Activated CD4-positive, alpha-beta T cell treated with anti-CD3 and anti-CD28 coated beads, Interleukin-2, amount 10 ng/mL, durations not matched to agents 7 days and 5 days (primary cell): ENCODE results near the gene MARCO. TPM values are rescaled to one million over a fixed set of nuclear protein-coding genes. Genes with fewer than 3 reads are reported as not detected.

Experiments used
- CTCF ChIA-PET: fragments of 350-600 bp; sonication (Branson Sonifier 250); formaldehyde crosslinking; loops from one replicate; lab custom pipeline; 2021; ENCODE audit warnings: antibody characterized with exemption; lab: Charles Lee
- POLR2A ChIA-PET: fragments of 350-600 bp; sonication (Branson Sonifier 250); formaldehyde crosslinking; loops from one replicate; lab custom pipeline; 2021; ENCODE audit warnings: antibody characterized with exemption; lab: Charles Lee
- DNase-seq: peaks from one replicate; pipeline ENCODE4 v3.0.0-alpha.2; 2020
- H3K27ac Mint-ChIP-seq: one replicate; pipeline ENCODE4 v1.8.0; 2021; ENCODE audit warnings: mild to moderate bottlenecking, moderate library complexity, mixed read lengths
- H3K27me3 Mint-ChIP-seq: one replicate; pipeline ENCODE4 v1.8.0; 2021; ENCODE audit warnings: mixed read lengths
- H3K36me3 Mint-ChIP-seq: one replicate; pipeline ENCODE4 v1.8.0; 2021; ENCODE audit warnings: low read depth, mixed read lengths
- H3K4me1 Mint-ChIP-seq: one replicate; pipeline ENCODE4 v1.8.0; 2021; ENCODE audit warnings: mixed read lengths
- H3K4me3 Mint-ChIP-seq: one replicate; pipeline ENCODE4 v1.8.0; 2021; ENCODE audit warnings: mild to moderate bottlenecking, moderate library complexity, mixed read lengths
- H3K9me3 Mint-ChIP-seq: one replicate; pipeline ENCODE4 v1.8.0; 2021; ENCODE audit warnings: mixed read lengths
- total RNA-seq, 2 experiments: library from RNA; stranded (reverse); gene quantifications; one replicate each; pipeline ENCODE4 v1.2.3, GENCODE V29; 2021

Gene MARCO
- total RNA-seq, 2 experiments from 2014 or later = not detected

GRCh38 chr2:118913131-118913802, 28.7 kb upstream of the MARCO start:
- Mint-ChIP-seq H3K27ac (no peak overlapping the region), H3K4me1 (no peaks in the 10 kb centered on the region), H3K36me3 (no peaks in the 10 kb centered on the region), H3K9me3 (no peaks in the 10 kb centered on the region), H3K27me3 (no peaks in the 10 kb centered on the region), H3K4me3 (no peak overlapping the region)
- ChIA-PET POLR2A (no interaction called here), CTCF (interaction anchor here (0.6 kb wide), 1 partner anchor 101 kb away, joined by 3 read pairs; no protein-coding TSS in a partner anchor)
- no peak for DNase-seq

- Mint-ChIP-seq H3K4me3 (no peak overlapping the region), H3K9me3 (no peaks in the 10 kb centered on the region), H3K27me3 (no peaks in the 10 kb centered on the region), H3K4me1 (no peaks in the 10 kb centered on the region), H3K36me3 (no peaks in the 10 kb centered on the region), H3K27ac (no peak overlapping the region)
- ChIA-PET CTCF (interaction anchor here (0.6 kb wide), 1 partner anchor 101 kb away, joined by 3 read pairs; no protein-coding TSS in a partner anchor), POLR2A (no interaction called here)
- DNase-seq = no peak
Measured at GRCh38 chr2:118913803-118914645, 28.0 kb upstream of the MARCO start.

- no peak overlapping the region for H3K4me3 Mint-ChIP-seq
- H3K27me3 Mint-ChIP-seq = no peaks in the 10 kb centered on the region
- no peak for DNase-seq
- ChIA-PET CTCF (no interaction called here), POLR2A (no interaction called here)
- H3K27ac Mint-ChIP-seq = no peak overlapping the region
- H3K36me3 Mint-ChIP-seq = no peaks in the 10 kb centered on the region
- no peaks in the 10 kb centered on the region for H3K4me1 Mint-ChIP-seq
- no peaks in the 10 kb centered on the region for H3K9me3 Mint-ChIP-seq
Measured at GRCh38 chr2:118914721-118915453, 27.1 kb upstream of the MARCO start.

GRCh38 chr2:118918017-118918416, 24.0 kb upstream of the MARCO start:
- H3K9me3 Mint-ChIP-seq = no peaks in the 10 kb centered on the region
- no peak for DNase-seq
- H3K4me3 Mint-ChIP-seq = no peak overlapping the region
- peaks cover 5% of the 10 kb centered on the region for H3K27me3 Mint-ChIP-seq
- no peaks in the 10 kb centered on the region for H3K36me3 Mint-ChIP-seq
- no peaks in the 10 kb centered on the region for H3K4me1 Mint-ChIP-seq
- ChIA-PET POLR2A (no interaction called here), CTCF (no interaction called here)
- H3K27ac Mint-ChIP-seq = no peak overlapping the region

- ChIA-PET POLR2A (no interaction called here), CTCF (no interaction called here)
- Mint-ChIP-seq H3K27me3 (peaks cover 18% of the 10 kb centered on the region), H3K4me3 (no peak overlapping the region), H3K27ac (no peak overlapping the region), H3K9me3 (no peaks in the 10 kb centered on the region), H3K4me1 (no peaks in the 10 kb centered on the region), H3K36me3 (no peaks in the 10 kb centered on the region)
- no peak for DNase-seq
Measured at GRCh38 chr2:118921646-118922045, 20.3 kb upstream of the MARCO start.

- Mint-ChIP-seq H3K27ac (no peak overlapping the region), H3K36me3 (no peaks in the 10 kb centered on the region), H3K9me3 (no peaks in the 10 kb centered on the region), H3K4me1 (no peaks in the 10 kb centered on the region), H3K4me3 (no peak overlapping the region), H3K27me3 (peaks cover 18% of the 10 kb centered on the region)
- ChIA-PET POLR2A (no interaction called here), CTCF (no interaction called here)
- no peak for DNase-seq
Measured at GRCh38 chr2:118922254-118922653, 19.7 kb upstream of the MARCO start.

GRCh38 chr2:118923371-118923770, 18.6 kb upstream of the MARCO start:
- H3K36me3 Mint-ChIP-seq = no peaks in the 10 kb centered on the region
- POLR2A ChIA-PET = no interaction called here
- H3K27ac Mint-ChIP-seq = no peak overlapping the region
- H3K4me3 Mint-ChIP-seq = no peak overlapping the region
- no peak for DNase-seq
- no peaks in the 10 kb centered on the region for H3K9me3 Mint-ChIP-seq
- H3K4me1 Mint-ChIP-seq = no peaks in the 10 kb centered on the region
- CTCF ChIA-PET = interaction anchor here (0.6 kb wide), 1 partner anchor 337 kb away, joined by 3 read pairs; no protein-coding TSS in a partner anchor
- H3K27me3 Mint-ChIP-seq = peaks cover 18% of the 10 kb centered on the region

GRCh38 chr2:118925476-118925875, 16.5 kb upstream of the MARCO start:
- ChIA-PET POLR2A (no interaction called here), CTCF (no interaction called here)
- no peak overlapping the region for H3K27ac Mint-ChIP-seq
- DNase-seq = no peak
- H3K36me3 Mint-ChIP-seq = no peaks in the 10 kb centered on the region
- H3K27me3 Mint-ChIP-seq = peaks cover 18% of the 10 kb centered on the region
- H3K4me1 Mint-ChIP-seq = no peaks in the 10 kb centered on the region
- peaks cover 3% of the 10 kb centered on the region for H3K9me3 Mint-ChIP-seq
- H3K4me3 Mint-ChIP-seq = no peak overlapping the region

- Mint-ChIP-seq H3K27ac (no peak overlapping the region), H3K9me3 (peaks cover 3% of the 10 kb centered on the region), H3K27me3 (peaks cover 18% of the 10 kb centered on the region), H3K36me3 (no peaks in the 10 kb centered on the region), H3K4me1 (no peaks in the 10 kb centered on the region), H3K4me3 (no peak overlapping the region)
- POLR2A ChIA-PET = no interaction called here
- no peak for DNase-seq
- CTCF ChIA-PET = interaction anchor here (1.2 kb wide), 1 partner anchor 45 kb away, joined by 4 read pairs; no protein-coding TSS in a partner anchor
Measured at GRCh38 chr2:118925981-118926380, 16.0 kb upstream of the MARCO start.

- POLR2A ChIA-PET = no interaction called here
- CTCF ChIA-PET = no interaction called here
- peaks cover 12% of the 10 kb centered on the region for H3K9me3 Mint-ChIP-seq
- H3K4me1 Mint-ChIP-seq = no peaks in the 10 kb centered on the region
- H3K27me3 Mint-ChIP-seq = peaks cover 8% of the 10 kb centered on the region
- DNase-seq = no peak
- H3K27ac Mint-ChIP-seq = no peak overlapping the region
- H3K36me3 Mint-ChIP-seq = no peaks in the 10 kb centered on the region
- no peak overlapping the region for H3K4me3 Mint-ChIP-seq
Measured at GRCh38 chr2:118929059-118929458, 12.9 kb upstream of the MARCO start.

GRCh38 chr2:118932949-118933348, 9.0 kb upstream of the MARCO start:
- Mint-ChIP-seq H3K27ac (no peak overlapping the region), H3K9me3 (peaks cover 12% of the 10 kb centered on the region), H3K4me1 (no peaks in the 10 kb centered on the region), H3K4me3 (no peak overlapping the region), H3K27me3 (peaks cover 5% of the 10 kb centered on the region), H3K36me3 (no peaks in the 10 kb centered on the region)
- POLR2A ChIA-PET = no interaction called here
- CTCF ChIA-PET = no interaction called here
- no peak for DNase-seq

GRCh38 chr2:118936306-118936705, 5.7 kb upstream of the MARCO start:
- POLR2A ChIA-PET = no interaction called here
- H3K27me3 Mint-ChIP-seq = peaks cover 5% of the 10 kb centered on the region

GRCh38 chr2:118936936-118937335, 5.1 kb upstream of the MARCO start:
- ChIA-PET POLR2A (no interaction called here), CTCF (no interaction called here)
- Mint-ChIP-seq H3K36me3 (no peaks in the 10 kb centered on the region), H3K4me1 (peaks cover 7% of the 10 kb centered on the region), H3K9me3 (peaks cover 9% of the 10 kb centered on the region), H3K27ac (no peak overlapping the region), H3K4me3 (no peak overlapping the region), H3K27me3 (peaks cover 9% of the 10 kb centered on the region)
- DNase-seq = no peak

More at GRCh38 chr2:118936306-118936705, 5.7 kb upstream of the MARCO start:
- Mint-ChIP-seq H3K36me3 (no peaks in the 10 kb centered on the region), H3K9me3 (peaks cover 9% of the 10 kb centered on the region), H3K4me3 (no peak overlapping the region), H3K4me1 (peaks cover 7% of the 10 kb centered on the region), H3K27ac (no peak overlapping the region)
- CTCF ChIA-PET = no interaction called here
- no peak for DNase-seq
